ENCODE results near the gene METTL23.
"Not testable (repeated sequence)": the region's sequence is repeated elsewhere in the genome, so short reads cannot be mapped to it uniquely, and the experiment has no call there.

Gene METTL23

GRCh38 chr17:76735586-76736348, 9.1 kb downstream of the METTL23 start:
- no peak for DNase-seq

GRCh38 chr17:76736349-76737081, 9.9 kb downstream of the METTL23 start:
- DNase-seq, result peak; percentile 77

- peak; percentile 99 for DNase-seq
Observed at GRCh38 chr17:76737082-76737675, 10.5 kb downstream of the METTL23 start, which contains the start of gene SRSF2. Gene SRSF2 (minus strand): TSS chr17:76737331. CDS start chr17:76737160, 171 bp downstream.

GRCh38 chr17:76737676-76738467, 11.2 kb downstream of the METTL23 start, which contains the start of gene MFSD11:
Gene MFSD11 (plus strand): TSS chr17:76738119. CDS start chr17:76738353, 234 bp downstream.
- peak; percentile 95 for DNase-seq

GRCh38 chr17:76738468-76738850, 11.8 kb downstream of the METTL23 start:
- peak; percentile 32 for DNase-seq

GRCh38 chr17:76739568-76740115, 13.0 kb downstream of the METTL23 start:
- DNase-seq, result not testable (repeated sequence)

GRCh38 chr17:76740329-76741118, 13.9 kb downstream of the METTL23 start:
- DNase-seq, result no peak

GRCh38 chr17:76742958-76743357, 16.3 kb downstream of the METTL23 start:
- no peak for DNase-seq

GRCh38 chr17:76744747-76745146, 18.1 kb downstream of the METTL23 start:
- DNase-seq, result no peak

GRCh38 chr17:76745785-76746184, 19.1 kb downstream of the METTL23 start:
- peak; percentile 19 for DNase-seq

- DNase-seq, result no peak
Observed at GRCh38 chr17:76747716-76748363, 21.2 kb downstream of the METTL23 start.

GRCh38 chr17:76748657-76749056, 22.0 kb downstream of the METTL23 start:
- no peak for DNase-seq

GRCh38 chr17:76751416-76751993, 24.9 kb downstream of the METTL23 start:
- no peak for DNase-seq

GRCh38 chr17:76752006-76752405, 25.4 kb downstream of the METTL23 start:
- DNase-seq, result no peak

- no peak for DNase-seq
Observed at GRCh38 chr17:76753061-76753961, 26.7 kb downstream of the METTL23 start.

- no peak for DNase-seq
Observed at GRCh38 chr17:76755285-76755684, 28.6 kb downstream of the METTL23 start.

GRCh38 chr17:76757256-76757655, 30.6 kb downstream of the METTL23 start:
- no peak for DNase-seq

- no peak for DNase-seq
Observed at GRCh38 chr17:76758570-76758969, 31.9 kb downstream of the METTL23 start.

GRCh38 chr17:76772842-76773525, 46.3 kb downstream of the METTL23 start:
- DNase-seq, result peak; percentile 40
